Liver (tissue), 9 donors: ENCODE measurements around the gene BCL2. TPM values are rescaled to one million over a fixed set of nuclear protein-coding genes. Genes with fewer than 3 reads are reported as not detected.

Experiments
- DNase-seq: peaks from one replicate; pipeline ENCODE4 v3.0.0-alpha.2; 2017; ENCODE audit warnings: low spot score
- H3K27ac ChIP-seq, 2 donors: one replicate each; pipeline ENCODE4 v1.7.0; 2013; ENCODE audit warnings: inconsistent platforms in 2 of 2, low read length in 2 of 2, control low read depth in 1 of 2, low read depth in 1 of 2, mild to moderate bottlenecking in 1 of 2
- H3K27me3 ChIP-seq, 4 donors: one replicate each; pipeline versions ENCODE4 v1.6.1 to v1.7.0; 2013; ENCODE audit warnings: low read length in 3 of 4, inconsistent platforms in 1 of 4, mild to moderate bottlenecking in 1 of 4, moderate library complexity in 1 of 4; ENCODE audit not compliant: control insufficient read depth in 4 of 4, insufficient read depth in 4 of 4
- H3K36me3 ChIP-seq, 4 donors: one replicate each; pipeline versions ENCODE4 v1.6.1 to v1.7.0; 2013; ENCODE audit warnings: low read length in 3 of 4, mild to moderate bottlenecking in 3 of 4, low read depth in 1 of 4, moderate library complexity in 1 of 4; ENCODE audit not compliant: control insufficient read depth in 4 of 4, insufficient read depth in 3 of 4
- H3K4me1 ChIP-seq, 4 donors: one replicate each; pipeline versions ENCODE4 v1.6.1 to v1.7.0; 2013; ENCODE audit warnings: low read length in 3 of 4, mild to moderate bottlenecking in 3 of 4, moderate library complexity in 1 of 4; ENCODE audit not compliant: control insufficient read depth in 4 of 4, insufficient read depth in 4 of 4
- H3K4me3 ChIP-seq, 3 donors: one replicate each; pipeline versions ENCODE4 v1.6.1 to v1.7.0; 2013; ENCODE audit warnings: low read length in 3 of 3, control low read depth in 1 of 3, low read depth in 1 of 3, mild to moderate bottlenecking in 1 of 3
- H3K9ac ChIP-seq, 2 donors: one replicate each; pipeline ENCODE4 v1.7.0; 2013; ENCODE audit warnings: low read length in 2 of 2, mild to moderate bottlenecking in 2 of 2, moderate library complexity in 2 of 2, control low read depth in 1 of 2, low read depth in 1 of 2
- H3K9me3 ChIP-seq, 4 donors: one replicate each; pipeline versions ENCODE4 v1.6.1 to v1.7.0; 2013; ENCODE audit warnings: low read length in 3 of 4; ENCODE audit not compliant: control insufficient read depth in 4 of 4
- ATF3 ChIP-seq: IDR thresholded peaks from 2 replicates; pipeline ENCODE4 v1.6.1; 2016; ENCODE audit warnings: antibody characterized with exemption
- CTCF ChIP-seq: fragments of 150-350 bp; IDR thresholded peaks from 2 replicates; pipeline ENCODE4 v1.5.1; 2017; ENCODE audit warnings: improper control_type of control experiment, low read depth, low read length; ENCODE audit not compliant: missing input control
- EGR1 ChIP-seq, 2 donors: IDR thresholded peaks; 2 replicates each; pipeline ENCODE4 v1.6.1; 2016 to 2018; ENCODE audit warnings: antibody characterized with exemption in 2 of 2, low read depth in 2 of 2
- FOXA1 ChIP-seq: IDR thresholded peaks from 2 replicates; pipeline ENCODE4 v1.6.1; 2016; ENCODE audit warnings: antibody characterized with exemption
- FOXA2 ChIP-seq: IDR thresholded peaks from 2 replicates; pipeline ENCODE4 v1.6.1; 2016; ENCODE audit warnings: antibody characterized with exemption
- GABPA ChIP-seq, 2 donors: IDR thresholded peaks in 1 of 2; conservative IDR thresholded peaks in 1 of 2; 2 replicates each; pipeline ENCODE4 v1.6.1; 2016; ENCODE audit warnings: antibody characterized with exemption in 2 of 2, mild to moderate bottlenecking in 1 of 2, moderate library complexity in 1 of 2
- HNF4A ChIP-seq, 2 donors: conservative IDR thresholded peaks; 2 replicates each; pipeline ENCODE4 v1.6.1; 2016; ENCODE audit warnings: antibody characterized with exemption in 2 of 2, mild to moderate bottlenecking in 2 of 2
- HNF4G ChIP-seq: IDR thresholded peaks from 2 replicates; pipeline ENCODE4 v1.6.1; 2016; ENCODE audit warnings: antibody characterized with exemption
- JUND ChIP-seq, 2 donors: IDR thresholded peaks; 2 replicates each; pipeline ENCODE4 v1.6.1; 2016; ENCODE audit warnings: antibody characterized with exemption in 2 of 2
- MAX ChIP-seq: IDR thresholded peaks from 2 replicates; pipeline ENCODE4 v1.6.1; 2016; ENCODE audit warnings: antibody characterized with exemption
- RAD21 ChIP-seq, 2 donors: IDR thresholded peaks; 2 replicates each; pipeline ENCODE4 v1.6.1; 2016; ENCODE audit warnings: antibody characterized with exemption in 2 of 2, mild to moderate bottlenecking in 2 of 2
- REST ChIP-seq: IDR thresholded peaks from 2 replicates; pipeline ENCODE4 v1.6.1; 2016; ENCODE audit warnings: antibody characterized with exemption, mild to moderate bottlenecking
- RXRA ChIP-seq, 2 donors: IDR thresholded peaks; 2 replicates each; pipeline ENCODE4 v1.6.1; 2017 to 2018; ENCODE audit warnings: antibody characterized with exemption in 2 of 2, mild to moderate bottlenecking in 1 of 2
- SP1 ChIP-seq: IDR thresholded peaks from 2 replicates; pipeline ENCODE4 v1.6.1; 2018; ENCODE audit warnings: antibody characterized with exemption, mild to moderate bottlenecking
- TAF1 ChIP-seq: conservative IDR thresholded peaks from 2 replicates; pipeline ENCODE4 v1.6.1; 2016; ENCODE audit warnings: antibody characterized with exemption, mild to moderate bottlenecking
- YY1 ChIP-seq: IDR thresholded peaks from 2 replicates; pipeline ENCODE4 v1.6.1; 2016; ENCODE audit warnings: antibody characterized with exemption, mild to moderate bottlenecking
- ZBTB33 ChIP-seq: IDR thresholded peaks from 2 replicates; pipeline ENCODE4 v1.6.1; 2016; ENCODE audit warnings: antibody characterized with exemption
- WGBS: extraction: QIAGEN DNeasy Blood & Tissue Kit; methylation state at CpG from one replicate; pipeline ENCODE4 v1.1.7; 2013; 5-methylcytosine and 5-hydroxymethylcytosine counted together
- polyA plus RNA-seq, 2 donors: library from polyadenylated mRNA; stranded (reverse) in 1 of 2; unstranded in 1 of 2; fragments of 200-250 nt in 1 of 2; fragments of >200 nt in 1 of 2; fragmentation: Nextera tagmentation in 1 of 2; extraction: Ambion mirVana in 1 of 2; gene quantifications; one replicate each; pipeline versions ENCODE4 v1.2.1 to v1.2.3, GENCODE V29; 2013 to 2015
- total RNA-seq, 2 donors: library from RNA; depleted of rRNA; stranded (reverse); fragments of >200 nt; gene quantifications; one replicate each; pipeline ENCODE4 v1.2.3, GENCODE V29; 2014
- donor health status: healthy.
- donor health status: healthy.
- donor health status: healthy.
- donor health status: healthy.
- donor health status: healthy.

Gene BCL2
- total and polyA plus RNA-seq, 4 donors: 0.40 to 3.9 (median 1.4) TPM

GRCh38 chr18:63161761-63162195 is 157.8 kb downstream of the BCL2 start:
- WGBS: 58% methylated on average over 7 of the region's 7 CpGs
- Histone ChIP-seq H3K4me1 (no peaks in the 10 kb centered on the region), H3K9me3 (no peaks in the 10 kb centered on the region), H3K9ac (peak overlapping the region in 1 of 2 donors; percentile 33), H3K27me3 (no peaks in the 10 kb centered on the region), H3K36me3 (no peaks in the 10 kb centered on the region), H3K27ac (peak overlapping the region; percentile 3 to 9), H3K4me3 (no peak overlapping the region)
- TF ChIP-seq HNF4A (conservative IDR thresholded peaks at IDR 0.05) (no peak), FOXA1 (no peak), YY1 (peak; percentile 27), REST (no peak), MAX (peak; percentile 38), RAD21 (IDR thresholded peaks at IDR 0.05) (peak in 1 of 2 donors; percentile 8), JUND (IDR thresholded peaks at IDR 0.05) (peak; percentile 73 to 75), ZBTB33 (no peak)
- DNase-seq: no peak

- H3K27me3 ChIP-seq: no peaks in the 10 kb centered on the region
- H3K9me3 ChIP-seq: no peaks in the 10 kb centered on the region
- peak overlapping the region; percentile 3 to 9 for H3K27ac ChIP-seq
- H3K36me3 ChIP-seq: no peaks in the 10 kb centered on the region
- peak overlapping the region in 1 of 2 donors; percentile 33 for H3K9ac ChIP-seq
- 83% methylated on average over 7 of the region's 7 CpGs for WGBS
- H3K4me3 ChIP-seq: no peak overlapping the region
- DNase-seq: no peak
- H3K4me1 ChIP-seq: no peaks in the 10 kb centered on the region
- TF ChIP-seq FOXA2: no peak
- no peak for TF ChIP-seq REST
- TF ChIP-seq TAF1: no peak
- no peak for TF ChIP-seq HNF4G
- no peak for TF ChIP-seq FOXA1
- TF ChIP-seq EGR1 (IDR thresholded peaks at IDR 0.05; ENCODE audit: low read depth in 2 of 2): no peak
- TF ChIP-seq SP1: no peak
- no peak for TF ChIP-seq MAX
- no peak for TF ChIP-seq CTCF
- TF ChIP-seq RXRA (IDR thresholded peaks at IDR 0.05): no peak
- no peak for TF ChIP-seq YY1
- TF ChIP-seq ATF3: no peak
- no peak for TF ChIP-seq GABPA (IDR thresholded peaks at IDR 0.05 in 1 of 2, conservative IDR thresholded peaks at IDR 0.05 in 1 of 2)
- no peak for TF ChIP-seq JUND (IDR thresholded peaks at IDR 0.05)
These were observed 158.4 kb downstream of the BCL2 start for GRCh38 chr18:63161032-63161760.
